Kidney epithelial cell (primary cell): ENCODE measurements around the gene FAM3A. TPM values are rescaled to one million over a fixed set of nuclear protein-coding genes. Genes with fewer than 3 reads are reported as not detected.

Source experiments
- DNase-seq: peaks from one replicate; pipeline ENCODE4 v3.0.0-alpha.2; 2010; ENCODE audit warnings: low read depth
- H3K27me3 ChIP-seq: 2 replicates; pipeline ENCODE4 v1.6.0; 2011; ENCODE audit warnings: low read length; ENCODE audit not compliant: control insufficient read depth, insufficient read depth
- H3K36me3 ChIP-seq: 2 replicates; pipeline ENCODE4 v1.5.1; 2011; ENCODE audit warnings: low read length; ENCODE audit not compliant: control insufficient read depth, insufficient read depth
- H3K4me3 ChIP-seq: 2 replicates; pipeline ENCODE4 v1.5.1; 2011; ENCODE audit warnings: low read depth, mild to moderate bottlenecking, control low read depth, low read length
- total RNA-seq: library from RNA; depleted of rRNA; stranded (reverse); fragments of >200 nt; gene quantifications from 2 replicates; pipeline ENCODE4 v1.2.3, GENCODE V29; 2015
- TF ChIP-seq, protein P1 (sequence below): IDR thresholded peaks from 2 replicates; pipeline ENCODE4 v1.5.1; 2011; ENCODE audit warnings: mild to moderate bottlenecking, moderate library complexity, low read length, control low read depth, inconsistent platforms; ENCODE audit not compliant: insufficient read depth, poor library complexity, severe bottlenecking

FAM3A gene
- total RNA-seq, 1 donor from 2014 or later = 32.3 TPM

GRCh38 chrX:154478728-154479622 is 37.1 kb downstream of the FAM3A start, which contains the start of gene LAGE3:
Gene LAGE3, minus strand, starts transcription at chrX:154479281. Its CDS starts 366 bp downstream, at chrX:154478915.
- H3K36me3 ChIP-seq = no peaks in the 10 kb centered on the region
- TF ChIP-seq, protein P1, sequence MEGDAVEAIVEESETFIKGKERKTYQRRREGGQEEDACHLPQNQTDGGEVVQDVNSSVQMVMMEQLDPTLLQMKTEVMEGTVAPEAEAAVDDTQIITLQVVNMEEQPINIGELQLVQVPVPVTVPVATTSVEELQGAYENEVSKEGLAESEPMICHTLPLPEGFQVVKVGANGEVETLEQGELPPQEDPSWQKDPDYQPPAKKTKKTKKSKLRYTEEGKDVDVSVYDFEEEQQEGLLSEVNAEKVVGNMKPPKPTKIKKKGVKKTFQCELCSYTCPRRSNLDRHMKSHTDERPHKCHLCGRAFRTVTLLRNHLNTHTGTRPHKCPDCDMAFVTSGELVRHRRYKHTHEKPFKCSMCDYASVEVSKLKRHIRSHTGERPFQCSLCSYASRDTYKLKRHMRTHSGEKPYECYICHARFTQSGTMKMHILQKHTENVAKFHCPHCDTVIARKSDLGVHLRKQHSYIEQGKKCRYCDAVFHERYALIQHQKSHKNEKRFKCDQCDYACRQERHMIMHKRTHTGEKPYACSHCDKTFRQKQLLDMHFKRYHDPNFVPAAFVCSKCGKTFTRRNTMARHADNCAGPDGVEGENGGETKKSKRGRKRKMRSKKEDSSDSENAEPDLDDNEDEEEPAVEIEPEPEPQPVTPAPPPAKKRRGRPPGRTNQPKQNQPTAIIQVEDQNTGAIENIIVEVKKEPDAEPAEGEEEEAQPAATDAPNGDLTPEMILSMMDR = no peak
- no peaks in the 10 kb centered on the region for H3K27me3 ChIP-seq
- no peak for DNase-seq
- peak within 1 kb of the TSS; percentile 48 for H3K4me3 ChIP-seq

DNA sequence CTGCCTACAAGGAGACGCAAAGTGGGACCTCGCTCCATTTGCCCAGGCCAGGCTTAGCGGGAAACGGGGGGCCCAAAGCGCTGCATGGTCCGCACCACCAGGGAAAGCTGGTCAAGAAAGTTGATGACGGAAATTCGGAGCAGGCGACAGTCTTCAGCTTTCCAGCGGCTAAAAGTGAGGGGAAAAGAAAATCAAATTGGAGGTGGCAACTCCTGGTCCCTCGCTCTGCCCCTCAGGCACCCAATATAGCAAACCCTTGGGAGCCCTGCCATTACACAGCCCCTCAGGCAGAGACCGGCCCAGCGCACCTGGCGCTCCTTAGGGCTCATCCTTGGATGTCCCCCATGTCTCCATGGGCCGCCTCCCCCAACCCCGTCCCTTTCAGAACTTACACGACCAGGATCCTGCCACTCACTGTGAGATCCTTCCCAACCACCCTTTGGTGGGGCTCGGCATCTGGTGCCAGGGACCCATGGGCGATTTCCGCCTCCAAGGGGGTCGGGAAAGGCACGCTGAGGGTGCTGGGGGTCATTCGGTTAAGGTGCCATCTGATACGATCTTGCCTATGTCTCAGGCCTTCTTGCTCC is 38.0 kb downstream of the FAM3A start:
- H3K4me3 ChIP-seq = peak overlapping the region; percentile 48
- H3K27me3 ChIP-seq = no peaks in the 10 kb centered on the region
- H3K36me3 ChIP-seq = no peaks in the 10 kb centered on the region
- no peak for DNase-seq
- TF ChIP-seq, protein P1 = no peak

DNA sequence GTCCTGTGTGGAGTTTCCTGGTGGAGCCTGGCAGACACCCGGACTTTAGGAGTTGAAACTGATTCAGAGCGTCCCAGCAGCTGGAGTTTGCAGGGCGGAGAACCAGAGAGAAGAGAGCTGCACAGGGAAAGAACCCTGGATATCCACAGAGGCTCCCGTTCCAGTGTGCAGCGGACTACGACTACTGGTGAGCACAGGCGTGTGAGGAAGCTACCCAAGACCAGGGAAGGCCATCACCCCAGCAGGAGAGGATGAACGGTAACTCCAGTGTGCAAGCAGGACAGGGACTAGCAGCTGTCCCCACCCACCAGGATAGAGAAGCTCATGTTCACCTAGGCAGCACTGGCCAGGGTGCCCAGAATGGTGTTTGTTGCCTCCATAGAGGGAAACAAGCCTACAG is 39.2 kb downstream of the FAM3A start:
- H3K36me3 ChIP-seq = no peaks in the 10 kb centered on the region
- DNase-seq = no peak
- no peak overlapping the region for H3K4me3 ChIP-seq
- TF ChIP-seq, protein P1 = no peak
- H3K27me3 ChIP-seq = no peaks in the 10 kb centered on the region

- DNase-seq = no peak
- TF ChIP-seq, protein P1 = no peak
Measured at GRCh38 chrX:154473683-154474082, 42.3 kb downstream of the FAM3A start.

GRCh38 chrX:154472685-154473632 is 43.1 kb downstream of the FAM3A start:
- Histone ChIP-seq H3K4me3 (no peak overlapping the region), H3K27me3 (no peaks in the 10 kb centered on the region), H3K36me3 (no peaks in the 10 kb centered on the region)
- TF ChIP-seq, protein P1 = no peak
- DNase-seq = no peak

More at GRCh38 chrX:154473683-154474082, 42.3 kb downstream of the FAM3A start:
- Histone ChIP-seq H3K36me3 (no peaks in the 10 kb centered on the region), H3K27me3 (no peaks in the 10 kb centered on the region), H3K4me3 (no peak overlapping the region)
